SK-N-SH treated with all-trans-retinoic acid at 6 μM for 48 hours (cell line): ENCODE results near the gene ARHGEF11.

ENCODE experiments used
- ATAC-seq: fragments of 200-7000 bp; cut with Tn5 transposase; 3 replicates; pipeline ENCODE4 v1.9.1; 2020; ENCODE audit warnings: mild to moderate bottlenecking, moderate library complexity
- ARNTL ChIP-seq: fragments of 450-650 bp; formaldehyde crosslinking; IDR thresholded peaks from 2 replicates; pipeline ENCODE4 v1.5.0; 2020; ENCODE audit warnings: low read depth, mild to moderate bottlenecking, moderate library complexity, borderline replicate concordance
- BACH2 ChIP-seq: fragments of 250-450 bp; sonication (Bioruptor Pico); IDR thresholded peaks from 2 replicates; pipeline ENCODE4 v1.9.0; 2021; ENCODE audit warnings: mild to moderate bottlenecking, borderline replicate concordance
- CREB5 ChIP-seq: fragments of 250-450 bp; sonication (Bioruptor Pico); IDR thresholded peaks from 2 replicates; pipeline ENCODE4 v1.5.1; 2020; ENCODE audit warnings: low read depth, mild to moderate bottlenecking, moderate library complexity
- CSDC2 ChIP-seq: fragments of 250-450 bp; sonication (Bioruptor Pico); IDR thresholded peaks from 2 replicates; pipeline ENCODE4 v1.5.0; 2020; ENCODE audit warnings: mild to moderate bottlenecking, moderate library complexity
- CSRNP3 ChIP-seq: fragments of 250-450 bp; sonication (Bioruptor Pico); IDR thresholded peaks from 2 replicates; pipeline ENCODE4 v1.5.1; 2021; ENCODE audit warnings: mild to moderate bottlenecking, moderate library complexity
- ESRRG ChIP-seq: fragments of 250-450 bp; sonication (Bioruptor Pico); IDR thresholded peaks from 2 replicates; pipeline ENCODE4 v1.6.1; 2021; ENCODE audit warnings: mild to moderate bottlenecking
- GLIS3 ChIP-seq: fragments of 250-450 bp; sonication (Bioruptor Pico); IDR thresholded peaks from 2 replicates; pipeline ENCODE4 v1.5.0; 2020; ENCODE audit warnings: mild to moderate bottlenecking, moderate library complexity
- ISL1 ChIP-seq: fragments of 250-450 bp; sonication (Bioruptor Pico); IDR thresholded peaks from 2 replicates; pipeline ENCODE4 v2.1.2; 2022; ENCODE audit warnings: mild to moderate bottlenecking, moderate library complexity
- PATZ1 ChIP-seq: fragments of 250-450 bp; sonication (Bioruptor Pico); IDR thresholded peaks from 2 replicates; pipeline ENCODE4 v1.8.0; 2020; ENCODE audit warnings: mild to moderate bottlenecking, moderate library complexity, borderline replicate concordance
- POU6F1 ChIP-seq: fragments of 250-450 bp; sonication (Bioruptor Pico); IDR thresholded peaks from 2 replicates; pipeline ENCODE4 v1.8.0; 2021; ENCODE audit warnings: low read depth, mild to moderate bottlenecking, moderate library complexity, borderline replicate concordance
- RARB ChIP-seq: fragments of 250-450 bp; sonication (Bioruptor Pico); IDR thresholded peaks from 2 replicates; pipeline ENCODE4 v1.8.0; 2021; ENCODE audit warnings: mild to moderate bottlenecking, moderate library complexity
- SNAI2 ChIP-seq: fragments of 250-450 bp; sonication (Bioruptor Pico); IDR thresholded peaks from 2 replicates; pipeline ENCODE4 v1.5.0; 2020; ENCODE audit warnings: mild to moderate bottlenecking, moderate library complexity
- TCF4 ChIP-seq: fragments of 250-450 bp; sonication (Bioruptor Pico); IDR thresholded peaks from 2 replicates; pipeline ENCODE4 v1.8.0; 2021; ENCODE audit warnings: mild to moderate bottlenecking, moderate library complexity, borderline replicate concordance
- TOX ChIP-seq: fragments of 250-450 bp; sonication (Bioruptor Pico); IDR thresholded peaks from 2 replicates; pipeline ENCODE4 v1.8.0; 2021; ENCODE audit warnings: mild to moderate bottlenecking, moderate library complexity, borderline replicate concordance
- ZC3H10 ChIP-seq: fragments of 250-450 bp; sonication (Bioruptor Pico); IDR thresholded peaks from 2 replicates; pipeline ENCODE4 v1.5.1; 2021; ENCODE audit warnings: mild to moderate bottlenecking, moderate library complexity
- ZFP3 ChIP-seq: fragments of 250-450 bp; sonication (Bioruptor Pico); IDR thresholded peaks from 2 replicates; pipeline ENCODE4 v1.5.0; 2020; ENCODE audit warnings: mild to moderate bottlenecking, moderate library complexity
- ZFP30 ChIP-seq: fragments of 450-650 bp; formaldehyde crosslinking; IDR thresholded peaks from 2 replicates; pipeline ENCODE4 v1.5.0; 2022; ENCODE audit warnings: mild to moderate bottlenecking, moderate library complexity
- ZNF565 ChIP-seq: fragments of 450-650 bp; formaldehyde crosslinking; conservative IDR thresholded peaks from 2 replicates; pipeline ENCODE4 v1.5.0; 2020; ENCODE audit warnings: low read depth, mild to moderate bottlenecking, moderate library complexity
- ZNF70 ChIP-seq: fragments of 450-650 bp; formaldehyde crosslinking; IDR thresholded peaks from 2 replicates; pipeline ENCODE4 v1.5.0; 2020; ENCODE audit warnings: mild to moderate bottlenecking, moderate library complexity
- ZNF8 ChIP-seq: fragments of 450-650 bp; formaldehyde crosslinking; IDR thresholded peaks from 2 replicates; pipeline ENCODE4 v1.5.0; 2020; ENCODE audit warnings: mild to moderate bottlenecking, moderate library complexity

ARHGEF11 gene

GRCh38 chr1:157030728-157031127 lies 14.8 kb downstream of the ARHGEF11 start:
- ATAC-seq: no peak

GRCh38 chr1:157028674-157029073 lies 16.9 kb downstream of the ARHGEF11 start:
- no peak for ATAC-seq
- TF ChIP-seq RARB: no peak
- TF ChIP-seq GLIS3 (CRISPR knock-in tag): no peak
- TF ChIP-seq ZFP30: no peak
- TF ChIP-seq ARNTL (CRISPR knock-in tag): no peak
- no peak for TF ChIP-seq ZC3H10 (CRISPR knock-in tag)
- no peak for TF ChIP-seq CSDC2 (CRISPR knock-in tag)
- no peak for TF ChIP-seq ESRRG
- no peak for TF ChIP-seq ZNF8 (CRISPR knock-in tag)
- no peak for TF ChIP-seq TOX (CRISPR knock-in tag)

More at GRCh38 chr1:157030728-157031127, 14.8 kb downstream of the ARHGEF11 start:
- TF ChIP-seq BACH2 (no peak), CREB5 (no peak), PATZ1 (CRISPR knock-in tag) (no peak), ZC3H10 (CRISPR knock-in tag) (no peak)

- ATAC-seq: peak; percentile 81
Measured at GRCh38 chr1:157025856-157026255, 19.7 kb downstream of the ARHGEF11 start.

GRCh38 chr1:157025385-157025784 lies 20.2 kb downstream of the ARHGEF11 start:
- TF ChIP-seq RARB: no peak
- 0 out of 2 replicates have a peak, but pooled peaks have one; percentile 5 for TF ChIP-seq ISL1 (CRISPR knock-in tag)
- peak; percentile 74 for ATAC-seq

More at GRCh38 chr1:157025856-157026255, 19.7 kb downstream of the ARHGEF11 start:
- peak; percentile 57 for TF ChIP-seq ISL1 (CRISPR knock-in tag)
- TF ChIP-seq SNAI2 (CRISPR knock-in tag): no peak

GRCh38 chr1:157021688-157022087 lies 23.9 kb downstream of the ARHGEF11 start:
- TF ChIP-seq TOX (CRISPR knock-in tag) (no peak), ZFP30 (no peak), ZNF70 (no peak), ZFP3 (CRISPR knock-in tag) (no peak), ZNF565 (CRISPR knock-in tag) (no peak), SNAI2 (CRISPR knock-in tag) (no peak), TCF4 (CRISPR knock-in tag) (no peak), GLIS3 (CRISPR knock-in tag) (no peak), PATZ1 (CRISPR knock-in tag) (no peak), BACH2 (no peak), ISL1 (CRISPR knock-in tag) (no peak), POU6F1 (CRISPR knock-in tag) (no peak), CSRNP3 (CRISPR knock-in tag) (no peak)
- TF ChIP-seq, all 23 proteins: peak for 0
- no peak for ATAC-seq
